ENCODE measurements around the gene PAPSS2.
"Not testable (repeated sequence)": the region's sequence is repeated elsewhere in the genome, so short reads cannot be mapped to it uniquely, and the experiment has no call there.

The PAPSS2 gene

GRCh38 chr10:87643920-87644319 is 15.8 kb upstream of the PAPSS2 start:
- DNase-seq, result no peak

GRCh38 chr10:87644500-87644899 is 15.2 kb upstream of the PAPSS2 start:
- DNase-seq, result not testable (repeated sequence)

- no peak for DNase-seq
Observed at GRCh38 chr10:87646192-87646909, 13.3 kb upstream of the PAPSS2 start.

- DNase-seq, result no peak
Observed at GRCh38 chr10:87646935-87647334, 12.7 kb upstream of the PAPSS2 start.

GRCh38 chr10:87650838-87651589 is 8.7 kb upstream of the PAPSS2 start:
- DNase-seq, result no peak

GRCh38 chr10:87651801-87652200 is 7.9 kb upstream of the PAPSS2 start:
- no peak for DNase-seq

GRCh38 chr10:87652261-87652660 is 7.4 kb upstream of the PAPSS2 start:
- no peak for DNase-seq

- no peak for DNase-seq
Observed at GRCh38 chr10:87654212-87654611, 5.5 kb upstream of the PAPSS2 start.

GRCh38 chr10:87656431-87657072 is 3.1 kb upstream of the PAPSS2 start:
- DNase-seq, result no peak

GRCh38 chr10:87657371-87657770 is 2.3 kb upstream of the PAPSS2 start:
- DNase-seq, result no peak

GRCh38 chr10:87658321-87658795 is 1.3 kb upstream of the PAPSS2 start:
- no peak for DNase-seq

GRCh38 chr10:87658858-87659555 is 671 bp upstream of the PAPSS2 start:
- no peak for DNase-seq

- no peak for DNase-seq
Observed at GRCh38 chr10:87660484-87661133, 931 bp downstream of the PAPSS2 start.

GRCh38 chr10:87661861-87662785 is 2.4 kb downstream of the PAPSS2 start:
- DNase-seq, result no peak

- DNase-seq, result no peak
Observed at GRCh38 chr10:87664276-87664701, 4.6 kb downstream of the PAPSS2 start.

GRCh38 chr10:87667493-87667892 is 7.8 kb downstream of the PAPSS2 start:
- DNase-seq, result no peak

GRCh38 chr10:87668324-87669074 is 8.8 kb downstream of the PAPSS2 start:
- DNase-seq, result no peak

GRCh38 chr10:87669752-87670151 is 10.1 kb downstream of the PAPSS2 start:
- DNase-seq, result no peak

GRCh38 chr10:87670586-87670985 is 10.9 kb downstream of the PAPSS2 start:
- no peak for DNase-seq

- no peak for DNase-seq
Observed at GRCh38 chr10:87671139-87671815, 11.6 kb downstream of the PAPSS2 start.

All from GF-D8 (cell line).